OCI-M2 (cell line): ENCODE data around the gene NOL12.
"Not testable (repeated sequence)": the region's sequence is repeated elsewhere in the genome, so short reads cannot be mapped to it uniquely, and the experiment has no call there.

Experiments used
- DNase-seq: peaks from one replicate; lab custom pipeline; 2025; ENCODE audit not compliant: unreplicated experiment; lab: John Stamatoyannopoulos, UW

NOL12 gene

DNA sequence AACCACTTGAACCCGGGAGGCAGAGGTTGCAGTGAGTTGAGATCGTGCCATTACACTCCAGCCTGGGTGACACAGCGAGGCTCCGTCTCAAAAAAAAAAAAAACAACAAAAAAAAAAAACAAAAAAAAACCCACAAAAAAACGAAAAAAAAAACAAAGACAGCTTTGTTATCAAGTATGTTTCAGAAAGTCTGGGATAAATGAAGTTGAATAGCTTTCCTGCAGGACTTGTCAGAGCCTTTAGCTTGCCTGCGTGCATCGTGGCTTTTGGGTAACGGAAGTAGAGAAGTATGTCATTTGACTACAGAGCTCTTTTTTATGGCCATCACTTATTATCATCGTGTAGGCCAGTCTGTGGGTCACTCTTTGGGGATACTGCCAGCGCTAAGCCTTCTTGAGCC is 25.3 kb downstream of the NOL12 start:
- no peak for DNase-seq

DNA sequence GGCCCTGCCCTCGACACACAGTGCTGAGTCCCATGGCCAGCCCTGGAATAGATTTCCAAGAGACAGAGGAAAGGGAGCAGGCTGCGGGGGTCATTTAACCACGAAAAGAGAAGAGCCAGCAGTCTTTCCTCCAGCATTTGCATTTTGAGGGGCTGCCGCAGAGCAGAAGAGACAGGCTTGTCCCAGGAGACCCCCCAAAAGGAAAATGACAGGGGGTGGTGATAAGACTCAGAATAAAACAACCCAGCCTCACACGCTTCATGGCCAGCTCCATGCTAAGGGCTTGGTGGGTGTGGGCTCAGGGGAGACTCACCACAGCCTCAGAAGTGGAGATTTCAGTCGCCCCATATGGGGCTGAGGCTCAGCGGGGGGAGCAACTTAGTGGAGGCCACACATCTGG is 27.6 kb downstream of the NOL12 start:
- no peak for DNase-seq

DNA sequence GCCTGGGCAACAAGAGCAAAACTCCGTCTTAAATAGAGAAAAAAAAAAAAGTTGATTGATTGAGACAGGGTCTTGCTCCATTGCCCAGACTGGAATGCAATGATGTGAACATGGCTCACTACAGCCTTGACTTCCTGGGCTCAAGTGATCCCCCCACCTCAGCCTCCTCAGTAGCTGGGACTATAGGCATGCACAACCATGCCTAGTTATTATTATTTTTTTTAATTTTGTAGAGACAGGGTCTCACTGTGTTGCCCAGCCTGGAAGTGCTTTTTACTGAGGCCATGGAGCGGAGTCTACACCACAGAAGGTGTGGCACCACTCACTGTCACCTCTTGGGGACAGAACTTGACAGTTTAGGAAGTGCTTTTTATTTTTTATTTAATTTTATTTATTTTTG is 28.5 kb downstream of the NOL12 start:
- no peak for DNase-seq

DNA sequence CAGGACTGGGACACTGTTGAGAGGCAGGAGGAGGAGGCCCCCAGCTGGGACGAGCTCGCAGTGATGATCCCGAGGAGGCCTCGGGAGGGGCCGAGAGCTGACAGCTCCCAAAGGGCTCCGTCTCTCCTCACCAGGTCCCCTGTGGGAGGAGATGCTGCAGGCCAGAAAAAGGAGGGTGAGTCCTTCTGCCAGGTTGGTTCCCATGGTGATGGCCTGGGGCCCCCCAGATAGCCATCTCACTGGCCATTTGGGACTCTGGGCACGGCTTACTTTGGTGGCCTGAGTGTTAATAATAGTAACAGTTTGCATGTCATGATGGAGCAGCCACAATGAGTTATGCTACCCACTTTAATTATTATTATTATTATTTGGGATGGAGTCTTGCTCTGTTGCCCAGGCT is 29.6 kb downstream of the NOL12 start:
- no peak for DNase-seq

DNA sequence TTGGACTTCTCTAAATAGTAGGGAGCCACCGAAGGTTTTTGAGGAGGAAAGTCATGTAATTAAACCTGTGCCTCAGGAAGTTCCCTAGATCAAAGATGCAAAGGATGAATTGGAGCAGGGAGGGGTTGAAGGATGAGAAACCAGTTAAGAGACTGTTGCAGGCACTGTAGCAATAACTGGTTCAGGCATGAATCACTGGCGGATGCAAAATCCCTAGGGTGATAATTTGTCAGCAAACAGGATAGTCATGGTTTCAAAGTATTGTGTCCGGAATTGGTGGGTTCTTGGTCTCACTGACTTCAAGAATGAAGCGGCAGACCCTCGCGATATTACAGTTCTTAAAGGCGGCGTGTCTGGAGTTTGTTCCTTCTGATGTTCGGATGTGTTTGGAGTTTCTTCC is 30.6 kb downstream of the NOL12 start:
- no peak for DNase-seq

DNA sequence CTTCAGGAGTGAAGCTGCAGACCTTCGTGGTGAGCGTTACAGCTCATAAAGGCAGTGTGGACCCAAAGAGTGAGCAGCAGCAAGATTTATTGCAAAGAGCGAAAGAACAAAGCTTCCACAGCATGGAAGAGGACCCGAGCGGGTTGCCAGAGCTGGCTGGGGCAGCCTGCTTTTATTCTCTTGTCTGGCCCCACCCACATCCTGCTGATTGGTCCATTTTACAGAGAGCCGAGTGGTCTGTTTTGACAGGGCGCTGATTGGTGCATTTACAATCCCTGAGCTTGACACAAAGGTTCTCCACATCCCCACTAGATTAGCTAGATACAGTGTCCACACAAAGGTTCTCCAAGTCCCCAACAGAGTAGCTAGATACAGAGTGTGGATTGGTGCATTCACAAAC is 31.1 kb downstream of the NOL12 start:
- DNase-seq = not testable (repeated sequence)

DNA sequence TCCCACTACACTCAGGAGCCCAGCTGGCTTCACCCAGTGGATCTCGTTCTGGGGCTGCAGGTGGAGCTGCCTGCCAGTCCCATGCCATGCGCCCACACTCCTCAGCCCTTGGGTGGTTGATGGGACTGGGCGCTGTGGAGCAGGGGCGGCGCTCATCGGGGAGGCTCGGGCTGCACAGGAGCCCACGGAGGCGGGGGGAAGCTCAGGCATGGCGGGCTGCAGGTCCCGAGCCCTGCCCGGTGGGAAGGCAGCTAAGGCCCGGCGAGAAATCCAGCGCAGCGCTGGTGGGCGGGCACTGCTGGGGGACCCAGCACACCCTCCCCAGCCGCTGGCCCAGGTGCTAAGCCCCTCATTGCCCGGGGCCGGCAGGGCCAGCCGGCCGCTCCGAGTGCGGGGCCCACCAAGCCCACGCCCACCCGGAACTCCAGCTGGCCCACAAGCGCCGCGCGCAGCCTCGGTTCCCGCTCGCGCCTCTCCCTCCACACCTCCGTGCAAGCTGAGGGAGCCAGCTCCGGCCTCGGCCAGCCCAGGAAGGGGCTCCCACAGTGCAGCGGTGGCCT is 31.7 kb downstream of the NOL12 start:
- not testable (repeated sequence) for DNase-seq

DNA sequence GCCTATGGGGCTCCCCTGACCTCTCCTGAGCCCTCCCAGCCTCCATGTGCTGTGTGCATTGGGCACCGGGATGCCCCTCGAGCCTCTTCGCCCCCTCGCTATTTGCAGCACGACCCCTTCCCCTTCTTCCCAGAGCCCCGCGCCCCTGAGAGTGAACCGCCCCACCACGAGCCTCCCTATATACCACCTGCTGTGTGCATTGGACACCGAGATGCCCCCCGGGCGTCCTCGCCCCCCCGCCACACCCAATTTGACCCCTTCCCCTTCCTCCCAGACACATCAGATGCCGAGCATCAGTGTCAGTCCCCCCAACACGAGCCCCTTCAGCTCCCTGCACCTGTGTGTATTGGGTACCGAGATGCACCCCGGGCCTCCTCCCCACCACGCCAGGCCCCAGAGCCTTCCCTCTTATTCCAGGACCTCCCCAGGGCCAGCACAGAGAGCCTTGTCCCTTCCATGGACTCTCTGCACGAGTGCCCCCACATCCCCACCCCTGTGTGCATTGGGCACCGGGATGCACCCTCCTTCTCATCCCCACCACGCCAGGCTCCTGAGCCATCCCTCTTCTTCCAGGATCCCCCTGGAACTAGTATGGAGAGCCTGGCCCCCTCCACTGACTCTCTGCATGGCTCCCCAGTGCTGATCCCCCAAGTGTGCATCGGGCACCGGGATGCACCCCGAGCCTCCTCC is 39.6 kb downstream of the NOL12 start:
- DNase-seq = no peak

DNA sequence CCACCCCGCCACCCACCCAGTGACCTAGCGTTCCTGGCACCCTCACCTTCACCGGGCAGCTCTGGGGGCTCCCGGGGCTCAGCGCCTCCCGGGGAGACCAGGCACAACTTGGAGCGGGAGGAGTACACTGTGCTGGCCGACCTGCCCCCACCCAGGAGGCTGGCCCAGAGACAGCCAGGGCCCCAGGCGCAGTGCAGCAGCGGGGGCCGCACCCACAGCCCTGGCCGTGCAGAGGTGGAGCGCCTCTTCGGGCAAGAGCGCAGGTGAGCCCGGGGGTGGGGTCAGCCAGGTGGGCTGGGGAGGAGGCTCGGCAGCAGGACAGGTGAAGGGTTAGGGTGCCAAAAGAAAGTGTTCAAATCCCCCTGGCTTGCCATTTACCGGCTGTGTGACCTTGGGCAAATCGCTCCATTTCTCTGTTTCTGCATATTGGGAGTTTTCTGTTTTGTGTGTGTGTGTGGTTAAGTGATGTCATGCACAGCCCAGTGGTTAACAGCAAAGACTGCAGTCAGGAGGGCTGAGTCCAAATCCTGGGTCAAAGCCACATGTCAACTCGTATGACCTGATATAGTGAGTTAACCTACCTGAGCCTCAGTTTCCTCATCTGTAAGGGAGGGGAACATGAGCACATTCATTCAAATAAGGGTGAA is 40.2 kb downstream of the NOL12 start:
- DNase-seq = no peak

DNA sequence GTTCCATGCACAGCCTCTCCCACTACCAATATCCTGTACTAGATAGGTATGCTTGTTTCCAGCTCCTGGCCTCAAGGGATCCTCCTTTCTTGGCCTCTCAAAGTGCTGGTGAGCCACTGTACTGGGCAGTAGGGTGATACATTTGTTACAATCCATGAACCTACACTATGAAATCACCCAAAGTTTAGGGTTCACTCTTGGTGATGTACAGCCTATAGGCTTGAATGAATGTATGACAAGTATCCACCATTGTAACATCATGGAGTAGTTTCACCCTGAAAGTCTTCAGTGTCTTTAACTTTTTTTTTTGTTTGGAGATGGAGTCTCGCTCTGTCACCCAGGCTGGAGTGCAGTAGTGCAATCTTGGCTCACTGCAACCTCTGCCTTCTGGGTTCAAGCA is 42.5 kb downstream of the NOL12 start:
- no peak for DNase-seq

DNA sequence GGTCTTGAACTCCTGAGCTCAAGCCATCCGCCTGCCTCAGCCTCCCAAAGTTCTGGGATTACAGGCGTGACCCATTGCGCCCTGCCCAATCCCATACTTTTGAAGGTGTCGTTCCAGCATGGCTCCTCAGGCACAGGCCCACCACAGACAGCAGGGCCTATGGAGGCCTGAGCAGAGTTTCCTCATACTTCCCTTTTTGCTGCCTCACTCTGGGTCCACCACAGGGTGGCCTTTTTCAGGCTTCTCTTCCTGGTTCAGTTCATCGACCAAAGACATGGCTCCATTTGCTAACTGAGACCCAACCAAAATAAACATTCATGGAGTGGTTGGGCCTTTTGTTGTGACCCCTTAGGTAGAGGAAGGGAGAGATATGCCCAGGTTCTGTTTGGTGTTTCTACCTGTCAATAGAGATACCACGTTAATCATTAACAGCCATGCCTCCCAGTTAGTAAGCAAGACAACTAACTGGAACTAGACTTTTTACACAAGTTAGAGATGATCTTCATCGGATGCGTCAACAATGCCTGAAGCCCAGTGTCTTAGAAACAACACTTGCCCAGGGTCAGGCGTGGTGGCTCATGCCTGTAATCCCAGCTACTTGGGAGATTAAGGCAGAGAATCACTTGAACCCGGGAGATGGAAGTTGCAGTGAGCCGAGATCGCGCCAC is 45.8 kb downstream of the NOL12 start:
- DNase-seq = no peak

DNA sequence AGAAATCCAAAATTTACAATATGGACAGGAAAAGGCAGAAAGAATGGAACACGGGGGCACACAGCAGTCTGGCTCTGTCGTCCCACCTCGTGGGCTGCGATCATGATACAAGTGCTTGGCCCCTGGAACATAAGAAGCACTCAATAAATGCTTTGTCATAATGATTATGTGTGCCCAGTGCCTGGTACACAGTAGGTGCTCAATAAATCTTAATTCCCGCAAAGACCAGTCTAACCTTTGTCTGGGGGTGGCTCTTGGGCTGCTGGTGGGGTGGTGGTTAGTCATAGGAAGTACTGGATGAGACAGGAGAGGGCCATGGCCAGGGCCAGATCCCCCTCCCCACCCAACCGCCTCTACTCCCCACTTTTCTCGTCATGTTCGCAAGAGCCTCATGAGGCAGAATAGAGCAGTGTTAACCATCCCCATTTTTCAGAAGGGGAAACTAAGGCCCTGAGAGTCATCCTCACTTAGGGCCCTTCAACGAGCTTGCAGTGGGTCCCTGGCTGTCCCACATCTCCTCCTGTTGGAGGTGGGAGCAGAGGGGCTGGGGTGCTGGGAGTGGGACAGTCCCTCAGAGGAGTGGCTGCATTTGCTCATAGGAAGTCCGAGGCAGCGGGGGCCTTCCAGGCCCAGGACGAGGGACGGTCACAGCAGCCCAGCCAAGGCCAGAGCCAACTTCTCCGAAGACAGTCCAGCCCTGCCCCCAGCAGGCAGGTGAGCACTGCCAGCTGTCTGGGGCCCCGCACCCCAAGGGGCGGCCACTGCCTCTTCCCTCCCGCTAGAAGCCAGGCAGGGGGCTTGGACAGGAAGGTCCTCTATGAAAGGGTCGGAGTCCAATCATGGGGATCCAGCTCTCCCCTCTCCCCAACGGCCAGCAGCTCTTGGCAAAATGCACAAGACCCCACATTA is 46.8 kb downstream of the NOL12 start:
- no peak for DNase-seq

DNA sequence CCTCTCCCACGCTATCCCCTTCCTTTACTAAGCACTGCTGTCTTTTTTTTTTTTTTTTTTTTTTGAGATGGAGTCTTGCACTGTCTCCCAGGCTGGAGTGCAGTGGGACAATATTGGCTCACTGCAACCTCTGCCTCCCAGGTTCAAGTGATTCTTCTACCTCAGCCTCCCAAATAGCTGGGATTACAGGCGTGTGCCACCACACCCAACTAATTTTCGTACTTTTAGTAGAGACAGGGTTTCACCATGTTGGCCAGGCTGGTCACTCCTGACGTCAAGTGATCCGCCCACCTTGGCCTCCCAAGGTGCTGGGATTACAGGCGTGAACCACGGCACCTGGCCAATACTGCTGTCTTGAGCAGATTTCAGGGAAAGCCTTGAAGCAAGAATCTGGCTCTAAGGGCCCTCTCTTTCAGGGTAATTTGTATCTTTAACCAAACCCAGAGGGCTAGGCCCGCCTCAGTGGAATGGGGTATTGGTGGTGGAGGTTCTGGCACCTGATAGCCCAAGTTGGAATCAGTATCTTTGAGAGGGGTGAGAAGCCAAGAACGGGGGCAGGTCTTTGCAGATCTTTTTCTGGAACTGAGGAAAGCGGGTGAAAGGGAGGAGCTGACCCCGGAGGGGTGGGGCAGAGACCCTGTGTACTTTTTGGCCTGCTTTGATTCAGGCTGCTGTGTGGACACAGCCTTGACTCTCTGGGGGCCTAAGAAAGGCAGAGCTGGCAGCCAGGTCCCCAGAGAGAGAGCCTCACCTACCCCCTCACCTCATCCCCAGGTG is 47.7 kb downstream of the NOL12 start:
- DNase-seq = no peak

DNA sequence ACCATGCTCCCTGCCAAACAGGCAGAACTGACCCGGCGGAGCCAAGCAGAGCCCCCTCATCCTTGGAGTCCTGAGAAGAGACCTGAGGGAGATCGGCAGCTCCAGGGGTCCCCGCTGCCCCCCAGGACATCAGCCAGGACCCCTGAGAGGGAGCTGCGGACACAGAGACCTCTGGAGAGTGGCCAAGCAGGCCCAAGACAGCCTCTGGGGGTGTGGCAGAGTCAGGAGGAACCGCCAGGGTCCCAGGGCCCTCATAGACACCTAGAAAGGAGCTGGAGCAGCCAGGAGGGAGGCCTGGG is 48.2 kb downstream of the NOL12 start:
- no peak for DNase-seq

DNA sequence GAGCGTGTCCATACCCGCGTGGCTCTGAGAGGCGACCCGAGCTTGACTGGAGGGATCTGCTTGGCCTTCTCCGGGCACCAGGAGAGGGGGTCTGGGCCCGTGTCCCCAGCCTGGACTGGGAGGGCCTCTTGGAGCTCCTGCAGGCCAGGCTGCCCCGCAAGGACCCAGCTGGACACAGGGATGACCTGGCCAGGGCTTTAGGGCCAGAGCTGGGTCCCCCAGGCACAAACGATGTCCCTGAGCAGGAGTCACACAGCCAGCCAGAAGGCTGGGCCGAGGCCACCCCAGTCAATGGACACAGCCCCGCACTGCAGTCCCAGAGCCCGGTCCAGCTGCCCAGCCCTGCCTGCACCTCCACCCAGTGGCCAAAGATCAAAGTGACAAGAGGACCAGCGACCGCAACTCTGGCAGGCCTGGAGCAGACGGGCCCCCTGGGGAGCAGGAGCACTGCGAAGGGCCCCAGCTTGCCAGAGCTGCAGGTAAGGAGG is 48.9 kb downstream of the NOL12 start:
- DNase-seq = no peak

DNA sequence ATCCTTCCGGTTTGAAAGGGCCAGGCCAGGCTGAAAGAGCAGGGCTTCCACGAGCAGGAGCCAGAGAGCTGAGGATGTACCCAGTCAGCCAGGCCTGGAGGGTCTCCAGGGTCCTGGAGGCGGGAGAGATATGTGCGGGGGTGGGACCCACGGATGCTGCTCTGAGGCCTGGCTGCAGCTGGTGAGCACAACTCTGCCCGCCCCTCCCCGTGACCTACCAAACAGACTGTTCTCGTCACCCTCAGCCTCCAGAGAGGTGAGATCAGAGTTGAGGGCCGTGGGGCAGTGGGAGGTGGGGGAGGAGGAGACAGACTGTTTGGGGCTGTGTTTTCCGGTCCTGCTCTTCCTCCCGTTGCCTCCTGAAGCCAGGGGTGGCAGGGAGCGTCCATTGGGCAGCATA is 52.9 kb downstream of the NOL12 start:
- no peak for DNase-seq

DNA sequence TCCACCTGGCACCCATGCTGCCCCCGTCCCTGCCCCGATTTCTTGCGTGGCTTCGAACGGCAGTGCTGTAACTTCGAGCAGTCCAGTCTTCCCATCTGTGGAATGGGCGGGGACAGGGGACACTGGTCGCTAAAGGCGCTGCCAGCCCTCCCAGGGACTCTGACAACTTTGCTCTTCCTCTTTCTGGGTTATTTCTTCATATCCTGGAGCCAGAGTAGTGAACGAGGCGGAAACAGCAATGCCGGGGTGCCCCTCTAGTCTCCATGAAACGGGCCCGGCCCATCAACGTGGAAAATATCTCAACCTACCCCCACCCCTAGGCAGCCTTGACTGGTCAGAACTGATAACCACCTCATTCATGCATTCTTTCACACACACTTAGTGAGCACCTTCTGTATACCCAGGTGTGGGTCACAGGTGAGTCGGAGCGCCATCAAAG is 53.5 kb downstream of the NOL12 start:
- DNase-seq = no peak

DNA sequence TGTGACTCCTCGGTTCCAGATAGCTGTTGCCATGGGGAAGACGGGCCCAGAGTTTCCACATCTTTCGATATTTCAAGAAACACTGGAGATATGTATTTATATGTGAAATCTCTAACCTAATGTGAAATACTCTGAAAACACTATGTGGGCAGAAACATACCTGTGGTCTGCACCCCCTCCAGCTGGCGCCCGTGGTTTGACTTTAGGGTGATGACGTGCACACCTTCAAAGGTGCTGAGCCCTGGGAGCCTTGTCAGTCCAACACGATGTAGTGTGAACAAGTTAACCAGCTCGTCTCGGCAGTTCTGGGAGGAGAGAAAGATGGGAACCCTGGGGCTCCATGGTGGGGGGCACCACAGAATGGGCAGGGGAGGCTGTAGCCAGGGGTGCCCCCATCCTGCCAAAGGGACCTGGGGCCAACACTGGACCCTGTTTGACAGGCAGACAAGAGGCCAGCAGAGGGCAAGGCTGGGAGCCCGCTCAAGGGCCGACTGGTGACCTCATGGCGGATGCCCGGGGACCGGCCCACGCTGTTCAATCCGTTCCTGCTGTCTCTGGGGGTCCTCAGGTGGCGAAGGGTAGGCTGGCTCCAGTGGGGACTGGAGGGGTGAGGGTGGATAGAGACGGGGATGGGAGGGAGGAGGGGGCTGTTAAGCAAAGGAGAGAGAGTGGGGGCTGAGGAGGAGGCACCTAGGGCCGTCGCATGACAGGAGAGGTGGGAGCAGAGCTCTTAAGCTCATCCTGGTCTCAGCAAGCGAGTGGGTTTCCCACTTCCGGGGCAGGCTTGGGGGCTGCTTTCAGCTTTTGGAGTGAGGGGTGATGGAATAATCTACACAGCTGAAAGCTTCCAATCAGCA is 54.5 kb downstream of the NOL12 start:
- DNase-seq = no peak

DNA sequence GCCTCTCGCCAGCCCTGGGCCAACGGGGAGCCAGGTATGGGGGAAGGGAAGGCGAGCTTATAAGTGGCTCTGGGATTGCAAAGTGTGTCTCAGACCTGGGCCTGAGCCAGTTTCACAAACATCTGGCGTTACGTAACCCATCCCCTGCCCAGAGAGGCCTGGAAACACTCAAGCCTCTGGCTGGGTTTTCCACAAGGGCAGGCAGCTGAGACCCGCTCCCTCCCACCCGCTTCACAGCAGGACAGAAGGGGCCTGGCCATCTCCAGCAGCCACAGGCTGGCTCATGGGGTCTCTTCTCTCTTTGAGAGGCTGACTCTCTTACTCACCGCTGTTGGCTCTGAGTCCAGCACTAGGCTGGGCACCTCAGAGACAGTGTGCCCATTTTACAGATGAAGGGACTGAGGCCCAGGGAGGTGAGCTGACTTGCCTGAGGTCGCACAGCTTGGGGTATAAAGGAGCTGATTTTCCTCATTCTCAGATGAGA is 55.2 kb downstream of the NOL12 start:
- DNase-seq = no peak
